GM12891 (cell line): ENCODE results near the gene PTPRN2.
"Not testable (repeated sequence)": the region's sequence is repeated elsewhere in the genome, so short reads cannot be mapped to it uniquely, and the experiment has no call there.

ENCODE experiments used
- POLR2A ChIP-seq: IDR thresholded peaks from 2 replicates; pipeline ENCODE4 v1.6.1; 2011; ENCODE audit warnings: low read depth, low read length, control low read depth
- POLR2AphosphoS5 ChIP-seq: IDR thresholded peaks from 2 replicates; pipeline ENCODE4 v1.6.1; 2011; ENCODE audit warnings: low read depth, low read length, control low read depth
- TAF1 ChIP-seq: IDR thresholded peaks from 2 replicates; pipeline ENCODE4 v1.6.1; 2011; ENCODE audit warnings: low read depth, low read length, control low read depth

DNA sequence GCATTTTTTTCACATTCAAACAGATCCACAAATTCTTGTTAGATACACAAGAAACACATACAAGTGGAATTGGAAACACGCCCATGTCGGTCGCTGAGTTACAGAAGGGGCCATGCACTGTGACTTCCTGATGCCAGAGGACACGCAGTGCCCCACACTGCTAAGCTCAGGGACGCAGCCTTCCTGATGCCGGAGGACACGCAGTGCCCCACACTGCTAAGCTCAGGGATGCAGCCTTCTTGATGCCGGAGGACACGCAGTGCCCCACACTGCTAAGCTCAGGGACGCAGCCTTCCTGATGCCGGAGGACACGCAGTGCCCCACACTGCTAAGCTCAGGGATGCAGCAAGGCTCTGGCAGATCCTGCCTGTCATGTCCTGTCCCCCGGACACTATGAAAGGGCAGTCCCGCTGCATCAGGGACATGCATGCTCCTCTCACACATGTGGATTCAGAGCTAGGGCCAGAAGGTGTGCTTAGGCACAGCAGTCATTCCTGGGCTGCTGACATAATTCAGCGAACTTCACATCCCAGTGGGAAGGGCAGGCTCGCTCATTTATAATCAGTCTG, 810.3 kb downstream of the PTPRN2 start:
- TF ChIP-seq POLR2A, POLR2AphosphoS5, TAF1: not testable (repeated sequence)
